ENCODE results near the gene SH3D19. TPM values are rescaled to one million over a fixed set of nuclear protein-coding genes. Genes with fewer than 3 reads are reported as not detected.

Gene SH3D19
- total RNA-seq, 1 donor from 2014 or later, result 110 TPM

DNA sequence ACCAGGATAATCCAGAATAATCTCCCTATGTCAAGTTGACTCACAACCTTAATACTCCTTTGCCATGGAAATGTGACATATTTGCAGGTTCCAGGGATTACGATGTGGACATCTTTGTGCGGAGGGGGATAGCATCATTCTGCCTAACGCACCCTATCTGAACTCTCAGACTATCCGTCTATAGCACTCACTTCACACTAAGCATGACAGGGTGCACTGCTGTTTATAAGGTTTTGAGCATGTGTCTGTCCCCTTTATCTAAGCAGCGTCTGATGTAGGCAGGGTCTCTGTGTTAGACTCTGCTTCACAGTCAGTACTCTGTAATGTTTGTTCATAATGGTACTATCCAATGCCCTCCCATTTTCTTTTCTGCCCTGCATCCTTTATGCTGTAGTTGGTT lies 91.8 kb downstream of the SH3D19 start:
- H3K4me1 ChIP-seq, result peaks cover 0 to 3% of the 10 kb centered on the region in 2 donors
- H3K27ac ChIP-seq, result no peak overlapping the region
- H3K27me3 ChIP-seq, result no peaks in the 10 kb centered on the region
- TF ChIP-seq, protein P1, sequence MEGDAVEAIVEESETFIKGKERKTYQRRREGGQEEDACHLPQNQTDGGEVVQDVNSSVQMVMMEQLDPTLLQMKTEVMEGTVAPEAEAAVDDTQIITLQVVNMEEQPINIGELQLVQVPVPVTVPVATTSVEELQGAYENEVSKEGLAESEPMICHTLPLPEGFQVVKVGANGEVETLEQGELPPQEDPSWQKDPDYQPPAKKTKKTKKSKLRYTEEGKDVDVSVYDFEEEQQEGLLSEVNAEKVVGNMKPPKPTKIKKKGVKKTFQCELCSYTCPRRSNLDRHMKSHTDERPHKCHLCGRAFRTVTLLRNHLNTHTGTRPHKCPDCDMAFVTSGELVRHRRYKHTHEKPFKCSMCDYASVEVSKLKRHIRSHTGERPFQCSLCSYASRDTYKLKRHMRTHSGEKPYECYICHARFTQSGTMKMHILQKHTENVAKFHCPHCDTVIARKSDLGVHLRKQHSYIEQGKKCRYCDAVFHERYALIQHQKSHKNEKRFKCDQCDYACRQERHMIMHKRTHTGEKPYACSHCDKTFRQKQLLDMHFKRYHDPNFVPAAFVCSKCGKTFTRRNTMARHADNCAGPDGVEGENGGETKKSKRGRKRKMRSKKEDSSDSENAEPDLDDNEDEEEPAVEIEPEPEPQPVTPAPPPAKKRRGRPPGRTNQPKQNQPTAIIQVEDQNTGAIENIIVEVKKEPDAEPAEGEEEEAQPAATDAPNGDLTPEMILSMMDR (IDR thresholded peaks at IDR 0.05), result no peak
- H3K4me3 ChIP-seq, result no peak overlapping the region
- H3K9me3 ChIP-seq, result no peaks in the 10 kb centered on the region
- intact Hi-C loops (cut with DNase I), result no loop called here
- H3K36me3 ChIP-seq, result no peaks in the 10 kb centered on the region
- no peak for DNase-seq (ENCODE audit: low spot score in 2 of 2)

DNA sequence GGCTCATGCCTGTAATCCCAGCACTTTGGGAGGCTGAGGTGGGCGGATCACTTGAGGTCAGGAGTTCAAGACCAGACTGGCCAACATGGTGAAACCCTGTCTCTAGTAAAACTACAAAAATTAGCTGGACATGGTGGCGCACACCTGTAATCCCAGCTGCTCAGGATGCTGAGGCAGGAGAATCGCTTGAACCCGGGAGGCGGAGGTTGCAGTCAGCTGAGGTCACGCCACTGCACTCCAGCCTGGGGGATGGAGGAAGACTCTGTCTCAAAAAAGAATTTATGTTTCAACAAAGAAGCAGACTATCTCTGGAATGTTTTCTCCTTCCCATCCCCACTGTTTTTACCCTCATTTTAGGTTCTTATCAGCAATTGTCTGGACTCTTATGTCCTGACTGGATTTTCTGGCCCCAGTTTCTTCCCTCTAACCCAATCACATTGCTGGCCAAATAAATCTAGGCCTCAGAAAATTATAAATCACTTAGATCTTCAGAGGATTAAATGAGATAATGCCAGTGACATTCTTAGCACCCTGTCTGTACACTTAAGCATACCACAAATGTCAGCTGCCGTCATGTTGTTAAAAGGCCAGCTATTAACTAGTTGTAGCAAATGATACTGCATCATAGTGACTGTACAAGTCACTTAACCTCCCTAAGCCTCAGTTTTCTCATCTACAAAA lies 93.3 kb downstream of the SH3D19 start:
- H3K36me3 ChIP-seq, result no peaks in the 10 kb centered on the region
- peaks cover 0 to 3% of the 10 kb centered on the region in 2 donors for H3K4me1 ChIP-seq
- H3K27ac ChIP-seq, result no peak overlapping the region
- DNase-seq (ENCODE audit: low spot score in 2 of 2), result no peak
- H3K9me3 ChIP-seq, result no peaks in the 10 kb centered on the region
- H3K27me3 ChIP-seq, result no peaks in the 10 kb centered on the region
- intact Hi-C loops (cut with DNase I), result no loop called here
- TF ChIP-seq, protein P1 (IDR thresholded peaks at IDR 0.05), result no peak
- H3K4me3 ChIP-seq, result no peak overlapping the region

DNA sequence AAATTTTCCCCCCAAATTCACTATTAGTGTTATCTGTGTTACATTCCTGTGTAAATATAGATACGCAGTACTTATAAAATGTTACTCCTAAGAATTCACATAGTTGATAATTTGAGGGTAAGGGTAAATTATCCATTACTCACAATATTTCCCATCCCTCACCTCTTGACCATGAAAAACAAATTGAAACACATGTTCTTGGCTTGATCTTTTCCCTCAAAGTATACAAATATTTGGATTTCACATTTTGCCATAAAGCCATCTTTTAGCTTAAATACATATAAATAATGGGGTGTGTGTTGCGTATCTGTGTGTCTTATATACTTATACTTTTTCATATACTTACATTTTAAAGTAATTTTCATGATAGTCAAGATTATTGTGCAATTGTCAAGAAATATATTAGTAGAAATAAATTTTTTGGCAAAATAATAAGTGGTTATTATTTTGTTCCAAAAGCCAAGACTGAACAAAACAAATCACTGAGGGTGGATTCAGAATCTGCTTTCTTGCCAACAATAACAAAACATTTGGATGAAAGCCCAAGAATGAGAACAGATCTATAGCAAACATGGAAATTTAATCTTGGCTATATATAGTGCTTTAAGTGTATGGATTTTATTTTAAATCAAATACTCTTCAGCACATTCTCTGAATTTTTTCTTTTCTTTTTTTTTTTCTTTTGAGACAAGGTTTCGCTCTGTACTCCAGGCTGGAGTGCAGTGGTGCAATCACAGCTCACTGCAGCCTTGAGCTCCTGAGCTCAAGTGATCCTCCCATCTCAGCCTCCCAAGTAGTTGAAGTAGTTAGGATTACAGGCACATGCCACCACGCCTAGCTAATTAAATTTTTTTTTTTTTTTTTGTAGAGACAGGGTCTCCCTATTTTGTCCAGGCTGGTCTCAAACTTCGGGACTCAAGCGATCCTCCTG lies 97.0 kb downstream of the SH3D19 start:
- DNase-seq (ENCODE audit: low spot score in 2 of 2), result no peak
- no peaks in the 10 kb centered on the region for H3K9me3 ChIP-seq
- TF ChIP-seq, protein P1 (IDR thresholded peaks at IDR 0.05), result no peak
- peak overlapping the region; percentile 85 for H3K27ac ChIP-seq
- peaks cover 0 to 3% of the 10 kb centered on the region in 2 donors for H3K36me3 ChIP-seq
- peak overlapping the region; percentile 44 to 56 for H3K4me3 ChIP-seq
- peaks cover 0 to 10% of the 10 kb centered on the region in 2 donors for H3K4me1 ChIP-seq
- no peaks in the 10 kb centered on the region for H3K27me3 ChIP-seq
- intact Hi-C loops (cut with DNase I), result loop anchor here (5.0 to 10.0 kb wide), 3 partner anchors 131 to 1546 kb away; partner anchors contain the start of genes ARFIP1, GATB, RPS3A and TIGD4

DNA sequence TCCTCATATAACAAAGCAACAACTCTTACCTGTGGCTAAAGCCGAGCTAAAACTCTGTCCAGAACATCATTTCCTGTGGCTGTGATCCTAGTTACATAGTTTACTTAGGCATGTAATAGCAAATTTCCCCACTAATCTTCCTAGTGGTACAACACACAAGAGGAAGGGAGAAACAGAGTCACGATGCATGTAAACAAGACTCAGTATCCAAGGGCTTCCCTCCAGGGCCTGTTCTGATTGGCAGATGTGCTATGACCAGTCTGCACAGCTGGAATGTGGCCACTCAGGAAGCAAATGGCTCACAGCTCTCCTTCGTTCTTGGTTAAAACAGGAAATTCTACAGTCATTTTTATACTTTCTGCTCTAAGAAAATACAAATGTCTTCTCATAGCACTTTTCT lies 97.7 kb downstream of the SH3D19 start:
- Histone ChIP-seq H3K27ac (peak overlapping the region; percentile 85), H3K4me1 (peaks cover 0 to 10% of the 10 kb centered on the region in 2 donors)

DNA sequence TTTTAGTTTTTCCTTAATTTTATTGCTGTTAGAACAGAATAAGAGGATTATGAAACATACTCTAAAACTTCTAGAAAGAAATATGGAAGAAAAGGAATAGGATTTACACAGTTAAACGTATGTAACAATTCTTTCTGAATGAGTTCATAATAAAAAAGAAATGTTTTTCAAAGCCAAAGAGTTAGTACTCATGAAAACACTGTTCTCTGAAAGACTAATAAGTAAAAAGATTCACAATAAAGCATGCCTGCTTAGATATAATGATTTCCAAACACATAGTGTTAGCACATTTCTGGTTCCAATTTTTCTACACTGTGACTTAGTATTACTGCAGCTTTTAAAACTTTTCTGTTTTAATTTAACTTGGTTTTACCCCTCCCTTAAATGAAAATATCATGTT lies 98.2 kb downstream of the SH3D19 start:
- peaks cover 0 to 4% of the 10 kb centered on the region in 2 donors for H3K36me3 ChIP-seq
- H3K27ac ChIP-seq, result peak overlapping the region; percentile 85
- no peaks in the 10 kb centered on the region for H3K9me3 ChIP-seq
- TF ChIP-seq, protein P1 (IDR thresholded peaks at IDR 0.05), result no peak
- H3K4me1 ChIP-seq, result peaks cover 0 to 10% of the 10 kb centered on the region in 2 donors
- no peaks in the 10 kb centered on the region for H3K27me3 ChIP-seq
- intact Hi-C loops (cut with DNase I), result loop anchor here (2.0 to 10.0 kb wide), 4 partner anchors 98 to 1548 kb away; partner anchors contain the start of genes ARFIP1, GATB, RPS3A and SH3D19
- peak overlapping the region; percentile 44 to 56 for H3K4me3 ChIP-seq
- no peak for DNase-seq (ENCODE audit: low spot score in 2 of 2)

More for the DNA sequence above, 97.7 kb downstream of the SH3D19 start:
- Histone ChIP-seq H3K9me3 (no peaks in the 10 kb centered on the region), H3K27me3 (no peaks in the 10 kb centered on the region), H3K4me3 (peak overlapping the region; percentile 44 to 56), H3K36me3 (peaks cover 0 to 4% of the 10 kb centered on the region in 2 donors)
- TF ChIP-seq, protein P1 (IDR thresholded peaks at IDR 0.05), result no peak
- intact Hi-C loops (cut with DNase I), result loop anchor here (2.0 to 10.0 kb wide), 4 partner anchors 97 to 1547 kb away; partner anchors contain the start of genes ARFIP1, GATB, RPS3A and SH3D19
- peak; percentile 18 to 84 for DNase-seq (ENCODE audit: low spot score in 2 of 2)
